NCI-H1048 (cell line): ENCODE data around the gene PRKACG.

Experiments
- DNase-seq: peaks from one replicate; lab custom pipeline; 2025; lab: John Stamatoyannopoulos, UW

PRKACG gene

GRCh38 chr9:68981789-68982188 is 32.1 kb downstream of the PRKACG start:
- DNase-seq: peak; percentile 19

GRCh38 chr9:68980341-68980914 is 33.5 kb downstream of the PRKACG start:
- no peak for DNase-seq

GRCh38 chr9:68979538-68980314 is 34.2 kb downstream of the PRKACG start:
- no peak for DNase-seq

- no peak for DNase-seq
Measured at GRCh38 chr9:68978501-68978900, 35.4 kb downstream of the PRKACG start.

GRCh38 chr9:68978066-68978465 is 35.8 kb downstream of the PRKACG start:
- no peak for DNase-seq

- no peak for DNase-seq
Measured at GRCh38 chr9:68975365-68976043, 38.4 kb downstream of the PRKACG start.

GRCh38 chr9:68974901-68975300 is 39.0 kb downstream of the PRKACG start:
- DNase-seq: no peak

GRCh38 chr9:68974431-68974830 is 39.5 kb downstream of the PRKACG start:
- no peak for DNase-seq

- no peak for DNase-seq
Measured at GRCh38 chr9:68973619-68974018, 40.3 kb downstream of the PRKACG start.

GRCh38 chr9:68970151-68970550 is 43.8 kb downstream of the PRKACG start:
- DNase-seq: no peak

- no peak for DNase-seq
Measured at GRCh38 chr9:68969538-68969937, 44.4 kb downstream of the PRKACG start.

- no peak for DNase-seq
Measured at GRCh38 chr9:68967800-68968199, 46.1 kb downstream of the PRKACG start.

- DNase-seq: no peak
Measured at GRCh38 chr9:68966496-68966944, 47.4 kb downstream of the PRKACG start.

- no peak for DNase-seq
Measured at GRCh38 chr9:68964765-68965164, 49.1 kb downstream of the PRKACG start.

- no peak for DNase-seq
Measured at GRCh38 chr9:68964102-68964541, 49.8 kb downstream of the PRKACG start.

- no peak for DNase-seq
Measured at GRCh38 chr9:68963416-68963815, 50.5 kb downstream of the PRKACG start.
